AG04449 (cell line): ENCODE results near the gene LRP1-AS.

Source experiments
- CTCF ChIA-PET: fragments of 350-600 bp; formaldehyde crosslinking; extraction: SDS; loops from one replicate; lab custom pipeline; 2021; ENCODE audit warnings: antibody characterized with exemption; lab: Yijun Ruan, JAX
- POLR2A ChIA-PET: fragments of 400-600, 350-600 bp; formaldehyde crosslinking; extraction: SDS; loops from one replicate; lab custom pipeline; 2020; ENCODE audit warnings: antibody characterized with exemption, inconsistent platforms; lab: Yijun Ruan, JAX
- DNase-seq: peaks from one replicate; pipeline ENCODE4 v3.0.0-alpha.2; 2010; ENCODE audit warnings: low read depth, low spot score
- H3K4me3 ChIP-seq: 2 replicates; pipeline ENCODE4 v1.5.1; 2011; ENCODE audit warnings: low read depth, mild to moderate bottlenecking, control low read depth, low read length
- CTCF ChIP-seq: IDR thresholded peaks from one replicate; pipeline ENCODE4 v1.5.1; 2011; ENCODE audit warnings: mild to moderate bottlenecking, moderate library complexity, low read length, control low read depth, inconsistent platforms; ENCODE audit not compliant: insufficient read depth; ENCODE audit errors: missing control alignments

The LRP1-AS gene

DNA sequence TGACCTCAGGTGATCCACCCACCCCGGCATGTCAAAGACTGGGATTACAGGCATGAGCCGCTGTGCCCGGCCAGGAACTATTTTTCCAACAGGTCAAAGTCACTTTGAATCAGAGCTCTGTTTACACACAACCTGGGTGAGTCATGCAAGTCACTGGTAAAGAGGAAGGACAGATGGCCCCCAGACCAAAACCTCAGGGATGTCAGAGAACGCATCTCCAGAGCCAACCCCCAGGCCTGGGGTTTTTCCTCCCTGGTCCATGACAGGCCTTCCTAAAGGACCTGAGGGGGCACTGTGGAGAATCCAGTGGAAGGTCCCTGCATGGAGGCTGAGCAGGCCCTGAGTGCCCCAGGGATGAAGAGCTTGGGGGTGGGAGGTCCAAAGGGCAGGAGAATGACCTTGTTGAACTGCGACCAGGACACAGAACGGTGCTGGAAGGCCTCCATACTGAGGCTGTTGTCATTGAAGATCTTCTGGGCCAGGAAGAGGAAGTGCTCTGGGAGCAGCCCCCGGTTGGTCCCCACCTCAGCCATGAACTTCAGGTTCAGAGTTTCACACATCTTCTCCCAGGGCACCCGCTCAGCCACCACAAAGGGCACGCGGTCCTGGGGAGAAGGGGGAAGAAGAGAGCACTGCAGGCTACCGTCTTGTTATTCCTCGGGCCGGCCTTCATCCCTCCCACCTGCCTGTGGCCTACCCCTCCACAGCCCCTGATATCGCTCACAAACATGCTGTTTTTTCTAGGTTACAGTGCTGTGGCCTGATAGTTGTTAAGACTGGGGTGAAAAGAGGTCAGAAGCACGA is 45.3 kb downstream of the LRP1-AS start:
- ChIA-PET CTCF (interaction anchor here (1.2 to 16.5 kb wide), 3 partner anchors 5 to 140 kb away, joined by 3 to 218 read pairs (median 218); partner anchors contain the start of genes NAB2 and STAT6), POLR2A (no interaction called here)
- H3K4me3 ChIP-seq: no peak overlapping the region
- no peak for DNase-seq
- TF ChIP-seq CTCF: no peak

- ChIA-PET POLR2A (interaction anchor here (0.8 to 4.7 kb wide), 4 partner anchors 8 to 12 kb away, joined by 3 to 64 read pairs (median 4); partner anchors contain the start of genes NAB2 and STAT6), CTCF (interaction anchor here (1.1 to 16.5 kb wide), 2 partner anchors 7 to 113 kb away, joined by 3 to 218 read pairs; partner anchors contain the start of gene STAT6)
- DNase-seq: no peak
- no peak for TF ChIP-seq CTCF
- H3K4me3 ChIP-seq: no peak overlapping the region
Observed at GRCh38 chr12:57099766-57100165, 47.7 kb downstream of the LRP1-AS start.

DNA sequence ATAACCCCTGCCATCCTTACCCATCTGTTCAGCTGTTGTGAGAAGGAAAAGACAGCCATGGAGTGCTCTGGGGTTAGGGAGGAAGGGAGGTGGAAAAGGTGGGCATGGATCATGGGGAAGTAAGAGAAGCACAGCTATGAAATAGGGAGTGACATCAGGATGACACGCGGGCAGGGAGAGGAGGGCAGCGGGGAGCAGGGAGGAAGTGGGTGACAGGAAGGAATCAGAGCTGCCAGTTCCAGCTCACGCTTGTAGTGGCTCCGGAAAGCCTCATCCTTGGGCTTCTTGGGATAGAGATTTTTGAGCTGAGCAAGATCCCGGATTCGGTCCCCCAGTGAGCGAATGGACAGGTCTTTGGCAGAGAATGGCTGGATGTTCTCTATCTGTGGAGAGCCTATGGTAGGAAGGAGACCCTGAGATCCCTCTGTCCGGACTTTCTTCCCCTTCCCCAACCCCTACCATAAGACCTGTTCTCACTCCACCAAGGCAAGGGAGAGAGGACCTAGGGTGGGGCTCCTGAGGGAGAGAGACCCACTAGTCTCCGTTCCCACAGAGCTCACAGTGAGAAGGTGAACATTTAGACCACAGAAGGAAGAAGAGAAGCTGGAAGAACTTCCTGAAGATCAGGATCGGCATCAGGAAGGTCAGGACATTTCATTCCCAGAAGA is 48.2 kb downstream of the LRP1-AS start:
- DNase-seq: no peak
- POLR2A ChIA-PET: interaction anchor here (0.8 to 4.7 kb wide), 5 partner anchors 7 to 29 kb away, joined by 3 to 64 read pairs (median 3); partner anchors contain the start of genes NAB2 and STAT6
- H3K4me3 ChIP-seq: no peak overlapping the region
- no peak for TF ChIP-seq CTCF
- CTCF ChIA-PET: interaction anchor here (0.9 to 16.5 kb wide), 4 partner anchors 8 to 30 kb away, joined by 3 to 218 read pairs (median 4); partner anchors contain the start of gene STAT6

GRCh38 chr12:57098546-57098945 is 48.9 kb downstream of the LRP1-AS start:
- ChIA-PET CTCF (interaction anchor here (0.9 to 16.5 kb wide), 5 partner anchors 8 to 29 kb away, joined by 3 to 218 read pairs (median 6); partner anchors contain the start of gene STAT6), POLR2A (interaction anchor here (0.8 to 4.7 kb wide), 6 partner anchors 9 to 29 kb away, joined by 3 to 64 read pairs (median 4); partner anchors contain the start of genes NEMP1 and STAT6)
- no peak overlapping the region for H3K4me3 ChIP-seq
- DNase-seq: no peak
- TF ChIP-seq CTCF: no peak

DNA sequence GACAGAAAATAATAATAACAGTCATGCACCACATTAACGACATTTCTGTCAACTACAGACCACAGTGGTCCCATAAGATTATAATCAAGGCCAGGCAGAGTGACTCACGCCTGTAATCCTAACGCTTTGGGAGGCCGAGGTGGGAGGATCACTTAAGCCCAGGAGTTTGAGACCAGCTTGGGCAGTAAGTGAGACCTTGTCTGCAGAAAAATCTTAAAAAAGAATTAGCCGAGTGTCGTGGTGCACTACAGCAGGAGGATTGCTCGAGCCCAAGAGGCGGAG is 49.9 kb downstream of the LRP1-AS start:
- no peak for TF ChIP-seq CTCF
- ChIA-PET CTCF (interaction anchor here (0.9 to 16.5 kb wide), 5 partner anchors 10 to 78 kb away, joined by 3 to 218 read pairs (median 4); partner anchors contain the start of gene STAT6), POLR2A (interaction anchor here (0.7 to 4.7 kb wide), 5 partner anchors 8 to 155 kb away, joined by 3 to 64 read pairs (median 5); partner anchors contain the start of gene STAT6)
- DNase-seq: no peak
- H3K4me3 ChIP-seq: no peak overlapping the region
